Measurements from ENCODE around the gene AOC1.

AOC1 gene

DNA sequence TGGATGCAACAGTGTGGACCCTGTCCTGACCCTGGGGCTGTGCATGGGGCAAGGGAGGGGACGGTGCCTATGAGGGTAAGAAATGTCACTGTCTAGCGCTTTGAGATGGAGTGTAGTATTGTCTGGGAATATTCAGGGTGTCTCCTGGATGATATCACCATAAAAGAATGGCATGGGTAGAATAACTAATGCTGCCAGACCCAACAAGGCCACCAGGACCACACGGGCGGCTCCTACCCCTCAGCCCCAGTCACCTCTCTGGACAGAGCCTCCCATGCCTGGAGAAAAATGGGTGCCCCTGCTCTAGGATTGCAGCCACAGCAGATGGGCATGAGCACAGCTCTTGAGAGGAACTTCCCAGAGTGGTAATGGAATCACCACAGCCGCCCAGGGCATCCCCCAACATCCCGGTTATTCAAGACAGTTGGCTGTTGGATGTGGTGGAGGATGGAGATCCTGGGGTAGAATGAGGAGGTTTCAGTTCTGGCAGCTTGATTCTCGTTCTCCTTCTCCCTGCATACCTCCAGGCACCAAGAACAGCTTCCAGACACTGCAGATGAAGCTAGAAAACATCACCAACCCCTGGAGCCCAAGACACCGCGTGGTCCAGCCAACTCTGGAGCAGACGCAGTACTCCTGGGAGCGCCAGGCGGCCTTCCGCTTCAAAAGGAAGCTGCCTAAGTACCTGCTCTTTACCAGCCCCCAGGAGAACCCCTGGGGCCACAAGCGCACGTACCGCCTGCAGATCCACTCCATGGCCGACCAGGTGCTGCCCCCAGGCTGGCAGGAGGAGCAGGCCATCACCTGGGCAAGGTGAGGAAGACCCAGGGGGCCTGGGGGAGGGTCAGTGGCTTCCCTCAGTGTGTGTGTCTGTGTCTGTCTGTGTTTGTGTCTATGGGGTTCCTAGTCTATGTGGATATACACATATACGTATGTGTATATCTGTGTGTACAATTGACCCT is 6.2 kb downstream of the AOC1 start:
- DNase-seq (ENCODE audit: low read depth, low spot score): no peak

GRCh38 chr7:150860291-150860977 is 8.1 kb downstream of the AOC1 start:
- DNase-seq (ENCODE audit: low read depth, low spot score): no peak

- no peak for DNase-seq (ENCODE audit: low read depth, low spot score)
These were observed 8.6 kb downstream of the AOC1 start for GRCh38 chr7:150860978-150861295.

DNA sequence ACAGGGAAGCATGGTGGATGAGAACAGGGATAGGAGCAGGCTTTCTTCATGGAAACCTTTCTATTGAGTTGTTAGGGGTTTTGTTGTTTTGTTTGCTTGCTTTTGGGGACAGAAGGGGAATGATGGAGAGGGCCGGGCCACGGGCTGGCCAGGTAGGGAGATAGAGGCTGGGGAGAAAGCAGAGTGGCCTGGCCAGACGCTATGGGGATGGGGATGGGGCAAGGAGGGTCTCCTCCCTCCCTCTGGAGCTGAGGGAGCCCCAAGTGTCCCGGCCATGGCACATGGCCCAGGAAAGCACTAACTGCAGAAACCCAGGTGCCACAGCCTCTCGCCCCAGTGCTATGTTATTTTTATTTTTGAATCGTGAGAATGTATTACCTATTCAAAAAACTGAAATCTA is 10.0 kb downstream of the AOC1 start:
- no peak for DNase-seq (ENCODE audit: low read depth, low spot score)

DNA sequence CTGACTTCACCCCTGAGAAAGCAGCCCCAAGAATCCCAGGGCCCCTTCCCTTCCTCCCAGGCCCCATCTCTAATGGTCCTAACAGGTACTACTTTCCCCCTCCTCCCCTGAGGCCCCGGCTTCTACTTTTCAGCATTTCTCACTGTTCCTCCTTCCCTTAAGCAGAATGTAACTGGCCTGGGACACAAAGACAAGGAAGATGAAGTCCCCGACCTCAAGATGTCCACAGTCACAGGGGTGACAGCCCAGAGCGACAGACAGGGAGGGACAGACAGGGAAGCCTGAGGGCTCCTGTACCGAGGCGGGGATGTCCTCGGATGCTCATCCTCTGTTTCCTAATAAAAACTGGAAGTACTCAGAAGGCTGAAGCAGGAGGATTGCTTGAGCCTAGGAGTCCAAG is 11.6 kb downstream of the AOC1 start:
- DNase-seq (ENCODE audit: low read depth, low spot score): no peak

DNA sequence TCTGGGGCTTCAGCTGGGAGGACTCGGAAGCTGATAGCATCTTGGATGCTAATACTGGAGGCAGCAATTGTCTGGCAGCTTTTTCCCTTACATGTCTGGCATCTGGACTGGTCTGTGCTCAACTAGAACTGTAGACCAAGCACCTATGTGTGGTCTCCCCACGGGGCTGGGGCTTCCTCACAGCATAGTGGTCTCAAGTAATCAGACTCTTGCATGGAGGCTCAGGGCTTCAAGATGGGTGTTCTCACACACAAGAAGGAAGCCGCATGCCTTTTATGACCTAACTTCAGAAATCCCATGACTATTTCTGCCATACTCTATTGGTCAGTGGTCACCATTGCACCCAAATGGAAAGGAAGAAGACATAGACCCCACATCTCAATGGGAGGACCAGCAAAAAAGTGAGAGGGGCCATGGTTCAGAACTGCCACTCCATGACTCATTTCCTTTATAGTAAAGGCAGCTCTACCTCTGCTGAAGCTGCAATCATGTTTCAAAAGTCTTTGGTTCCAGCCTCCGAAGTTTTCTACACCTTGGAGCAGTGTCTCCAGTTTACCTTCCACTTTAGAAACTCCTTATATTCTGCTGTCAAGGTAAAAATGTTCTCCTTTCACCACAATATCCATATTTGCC is 14.7 kb downstream of the AOC1 start:
- DNase-seq (ENCODE audit: low read depth, low spot score): no peak

DNA sequence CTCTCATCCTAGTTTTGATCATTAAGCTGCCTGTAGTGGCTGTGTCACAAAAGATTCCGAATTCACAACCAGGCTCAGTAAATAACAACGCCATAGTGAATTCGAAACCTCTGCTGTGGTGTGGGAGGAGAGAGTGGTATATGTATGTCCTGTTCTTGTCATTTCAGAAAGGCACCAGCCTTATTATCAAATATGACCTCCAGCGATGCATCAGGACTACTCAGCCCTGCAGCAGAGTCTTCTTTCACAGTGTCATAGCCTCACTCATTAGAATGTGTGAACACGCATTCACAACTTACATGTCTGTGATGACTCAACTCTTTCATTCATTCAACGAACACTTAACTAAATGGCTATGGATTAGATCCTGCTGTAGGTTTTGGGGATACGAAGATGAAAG is 15.3 kb downstream of the AOC1 start:
- no peak for DNase-seq (ENCODE audit: low read depth, low spot score)

- DNase-seq (ENCODE audit: low read depth, low spot score): no peak
These were observed 17.1 kb downstream of the AOC1 start for GRCh38 chr7:150869467-150869866.

GRCh38 chr7:150871601-150872000 is 19.3 kb downstream of the AOC1 start:
- DNase-seq (ENCODE audit: low read depth, low spot score): no peak

GRCh38 chr7:150874401-150875198 is 22.3 kb downstream of the AOC1 start:
- no peak for DNase-seq (ENCODE audit: low read depth, low spot score)

- DNase-seq (ENCODE audit: low read depth, low spot score): no peak
These were observed 23.5 kb downstream of the AOC1 start for GRCh38 chr7:150875791-150876190.

DNA sequence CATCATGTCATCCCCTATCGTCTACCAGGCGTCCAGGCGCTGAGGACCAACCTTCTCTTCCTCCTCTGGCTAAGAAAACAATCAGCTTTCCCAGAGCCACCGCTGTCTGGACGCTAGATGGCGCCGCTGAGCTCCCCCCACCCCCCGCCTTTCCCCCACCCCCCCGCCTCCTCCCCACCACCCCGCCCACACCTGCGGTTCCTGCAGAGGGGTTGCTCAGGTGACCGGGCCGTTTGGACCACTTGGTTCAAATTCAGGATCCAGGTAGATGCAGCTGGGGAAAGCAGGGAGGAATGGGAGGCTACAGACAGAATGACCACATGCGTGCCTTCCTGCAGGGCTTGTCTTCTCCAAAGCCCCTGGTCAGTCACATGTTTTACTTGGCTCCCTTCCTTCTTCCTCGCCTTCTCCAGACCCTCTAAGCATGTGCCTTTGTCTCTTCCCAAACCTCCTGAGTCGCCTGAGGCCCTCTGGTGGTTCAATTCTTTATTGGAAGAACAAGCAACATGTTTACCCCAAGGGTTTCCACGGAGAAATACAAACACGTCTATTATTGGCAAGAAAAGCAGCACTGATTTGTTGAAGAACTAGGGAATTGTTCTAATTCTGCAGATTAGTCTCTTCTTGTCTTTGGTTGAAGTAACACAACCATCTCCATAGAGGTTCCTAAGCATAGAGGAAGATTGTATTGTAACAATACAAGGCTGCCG is 24.7 kb downstream of the AOC1 start:
- no peak for DNase-seq (ENCODE audit: low read depth, low spot score)

GRCh38 chr7:150877536-150877935 is 25.2 kb downstream of the AOC1 start:
- DNase-seq (ENCODE audit: low read depth, low spot score): no peak

- no peak for DNase-seq (ENCODE audit: low read depth, low spot score)
These were observed 27.0 kb downstream of the AOC1 start for GRCh38 chr7:150879345-150879744.

DNA sequence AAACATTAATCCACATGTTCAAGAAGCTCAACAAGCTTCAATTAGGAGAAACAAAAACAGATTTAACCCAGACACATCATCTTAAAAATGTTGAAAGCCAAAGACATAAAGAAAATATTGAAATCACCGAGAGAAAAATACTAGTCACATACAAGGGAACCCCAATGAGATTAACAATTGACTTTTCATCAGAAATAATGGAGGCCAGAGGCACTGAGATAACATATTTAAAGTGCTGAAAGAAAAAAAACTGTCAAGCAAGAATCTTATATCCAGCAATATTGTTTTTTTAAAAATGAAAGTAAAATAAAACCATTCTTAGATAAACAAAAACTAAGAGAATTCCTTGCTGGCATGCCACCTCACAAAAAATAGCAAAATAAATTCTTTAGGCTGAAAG is 28.9 kb downstream of the AOC1 start:
- no peak for DNase-seq (ENCODE audit: low read depth, low spot score)

DNA sequence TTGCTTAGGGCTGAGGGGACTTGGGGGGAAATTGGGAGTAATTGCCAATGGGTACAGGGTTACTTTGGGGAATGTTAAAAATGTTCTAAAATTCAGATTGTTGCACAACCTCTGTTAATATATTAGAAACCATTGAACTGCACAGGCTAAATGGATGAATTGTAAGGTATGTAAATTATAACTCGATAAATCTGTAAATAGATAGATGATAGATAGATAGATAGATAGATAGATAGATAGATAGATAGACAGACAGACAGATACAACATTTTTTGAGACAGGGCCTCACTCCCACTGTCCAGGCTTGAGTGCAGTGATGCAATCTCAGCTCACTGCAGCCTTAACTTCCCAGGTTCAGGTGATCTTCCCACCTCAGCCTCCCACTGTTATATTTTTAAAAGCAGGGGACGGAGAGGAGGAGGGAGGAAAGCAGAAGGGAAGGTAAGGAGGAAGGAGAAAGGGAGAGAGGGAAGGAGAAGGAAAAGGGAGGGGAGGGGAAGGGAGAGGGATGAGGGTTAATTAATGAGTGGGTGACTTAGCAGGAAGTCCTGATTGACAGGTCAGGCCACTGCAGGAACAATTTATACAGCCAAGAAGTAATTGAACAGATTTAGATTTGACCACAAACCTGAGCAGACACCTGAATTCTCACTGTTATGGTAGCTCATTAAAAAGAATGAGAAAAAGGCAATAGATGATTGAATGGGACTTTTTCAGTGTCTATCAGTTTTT is 38.7 kb downstream of the AOC1 start:
- no peak for DNase-seq (ENCODE audit: low read depth, low spot score)

- DNase-seq (ENCODE audit: low read depth, low spot score): no peak
These were observed 39.4 kb downstream of the AOC1 start for GRCh38 chr7:150891740-150892139.

DNA sequence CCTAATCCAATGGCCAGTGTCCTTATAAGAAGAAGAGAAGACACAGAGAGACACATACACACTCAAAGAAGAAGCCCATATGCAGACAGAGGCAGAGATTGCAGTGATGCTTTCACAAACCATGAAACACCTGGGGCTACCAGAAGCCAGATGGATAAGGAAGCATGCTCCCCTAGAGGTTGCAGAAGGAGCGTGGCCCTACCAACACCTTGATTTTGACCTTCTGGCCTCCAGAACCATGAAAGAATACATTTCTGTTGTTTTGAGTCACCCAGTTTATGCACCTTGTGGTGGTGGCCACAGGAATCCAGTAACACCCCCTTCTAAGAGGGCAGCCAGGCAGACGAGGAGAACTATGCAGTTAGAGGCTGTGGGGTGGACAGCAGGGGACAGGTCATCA is 43.5 kb downstream of the AOC1 start:
- DNase-seq (ENCODE audit: low read depth, low spot score): no peak

DNA sequence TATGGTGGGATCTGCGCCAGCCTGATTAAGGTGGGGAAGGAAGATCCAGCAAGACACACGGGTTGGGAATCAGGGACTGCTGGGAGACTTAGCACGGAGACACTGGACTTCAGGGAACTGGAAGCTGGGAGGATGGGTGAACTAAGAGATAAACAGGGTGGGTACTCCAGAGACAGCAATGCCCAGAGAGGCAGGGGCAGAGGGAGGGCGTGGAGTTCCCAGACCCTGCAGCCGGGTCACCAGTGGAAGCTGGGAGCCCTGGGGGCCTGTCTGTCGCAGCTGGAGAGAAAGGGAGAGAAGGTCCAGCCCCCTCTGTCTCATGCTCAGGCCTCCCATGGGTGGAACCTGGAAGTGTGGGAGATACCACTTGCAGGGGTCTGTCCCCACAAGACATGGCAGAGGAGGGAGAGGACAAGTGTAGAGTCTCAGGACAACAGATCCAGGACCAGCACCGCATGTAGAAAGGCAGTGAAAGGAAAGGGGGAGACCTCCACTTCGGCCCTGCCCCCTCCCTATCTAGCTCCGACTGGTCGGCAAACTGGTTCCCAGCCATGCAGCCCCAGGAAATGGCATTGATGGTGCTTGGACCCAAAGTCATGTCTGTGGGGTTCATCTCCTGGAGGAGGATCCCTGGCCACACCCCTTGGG is 44.4 kb downstream of the AOC1 start:
- DNase-seq (ENCODE audit: low read depth, low spot score): no peak

All from activated naive CD8-positive, alpha-beta T cell treated with anti-CD3 and anti-CD28 coated beads, Interleukin-2, amount 50 U/mL, for 16 hours (primary cell).